Stomach (tissue), 4 donors: ENCODE results near the gene ATP5F1E.

Experiments
- POLR2AphosphoS5 ChIP-seq, 3 donors: sonication (generic); formaldehyde crosslinking; IDR thresholded peaks; one replicate each; pipeline ENCODE4 v1.6.1; 2016; ENCODE audit warnings: antibody characterized with exemption in 3 of 3
- TF ChIP-seq, protein P1 (sequence below), 7 experiments: fragments of 450-650 bp in 4 of 7; fragments of 200-600 bp in 3 of 7; sonication (generic) in 3 of 7; IDR thresholded peaks; one replicate each; pipeline ENCODE4 v1.5.1; 2016 to 2019; ENCODE audit warnings: antibody characterized with exemption in 7 of 7, control low read depth in 2 of 7, mild to moderate bottlenecking in 1 of 7

GRCh38 chr20:59073582-59073981, 41.4 kb upstream of the ATP5F1E start:
- TF ChIP-seq, protein P1, sequence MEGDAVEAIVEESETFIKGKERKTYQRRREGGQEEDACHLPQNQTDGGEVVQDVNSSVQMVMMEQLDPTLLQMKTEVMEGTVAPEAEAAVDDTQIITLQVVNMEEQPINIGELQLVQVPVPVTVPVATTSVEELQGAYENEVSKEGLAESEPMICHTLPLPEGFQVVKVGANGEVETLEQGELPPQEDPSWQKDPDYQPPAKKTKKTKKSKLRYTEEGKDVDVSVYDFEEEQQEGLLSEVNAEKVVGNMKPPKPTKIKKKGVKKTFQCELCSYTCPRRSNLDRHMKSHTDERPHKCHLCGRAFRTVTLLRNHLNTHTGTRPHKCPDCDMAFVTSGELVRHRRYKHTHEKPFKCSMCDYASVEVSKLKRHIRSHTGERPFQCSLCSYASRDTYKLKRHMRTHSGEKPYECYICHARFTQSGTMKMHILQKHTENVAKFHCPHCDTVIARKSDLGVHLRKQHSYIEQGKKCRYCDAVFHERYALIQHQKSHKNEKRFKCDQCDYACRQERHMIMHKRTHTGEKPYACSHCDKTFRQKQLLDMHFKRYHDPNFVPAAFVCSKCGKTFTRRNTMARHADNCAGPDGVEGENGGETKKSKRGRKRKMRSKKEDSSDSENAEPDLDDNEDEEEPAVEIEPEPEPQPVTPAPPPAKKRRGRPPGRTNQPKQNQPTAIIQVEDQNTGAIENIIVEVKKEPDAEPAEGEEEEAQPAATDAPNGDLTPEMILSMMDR (IDR thresholded peaks at IDR 0.05), result no peak
- no peak for TF ChIP-seq POLR2AphosphoS5 (IDR thresholded peaks at IDR 0.05)
